ENCODE measurements around the gene NEO1. TPM values are rescaled to one million over a fixed set of nuclear protein-coding genes. Genes with fewer than 3 reads are reported as not detected.

Gene NEO1
- total and polyA plus RNA-seq, 2 of the 13 experiments (the other 11 are each of a cell fraction or from before 2014, with no cell fraction given), result 8.4 to 11.0 TPM

- TF ChIP-seq ZSCAN20 (CRISPR knock-in tag; IDR thresholded peaks at IDR 0.05; ENCODE audit: borderline replicate concordance) (no peak), TCF12 (IDR thresholded peaks at IDR 0.05) (no peak), TCF12 (CRISPR knock-in tag; IDR thresholded peaks at IDR 0.05) (no peak), MYC (CRISPR knock-in tag; IDR thresholded peaks at IDR 0.05; ENCODE audit: borderline replicate concordance) (no peak), ZNF598 (CRISPR knock-in tag; IDR thresholded peaks at IDR 0.05; ENCODE audit: borderline replicate concordance) (no peak), ZFP1 (CRISPR knock-in tag; IDR thresholded peaks at IDR 0.05) (no peak)
Observed at GRCh38 chr15:73116164-73116563, 63.9 kb downstream of the NEO1 start (continued).

- Histone ChIP-seq H3K4me2 (ENCODE audit: low read depth, low read length) (no peak overlapping the region), H3K27me3 (ENCODE audit: control insufficient read depth in 1 of 2, insufficient read depth in 2 of 2, low read length in 2 of 2) (no peaks in the 10 kb centered on the region), H3K4me3 (replicated peaks in 1 of 3; ENCODE audit: insufficient read depth in 1 of 3, low read depth in 2 of 3, low read length in 3 of 3) (no peak overlapping the region), H4K20me1 (ENCODE audit: insufficient read depth, low read length) (no peaks in the 10 kb centered on the region), H2AFZ (ENCODE audit: low read length) (no peak overlapping the region), H3K79me2 (ENCODE audit: insufficient read depth, low read length) (no peaks in the 10 kb centered on the region), H3K36me3 (replicated peaks in 1 of 2; ENCODE audit: control insufficient read depth in 1 of 2, insufficient read depth in 2 of 2, low read length in 2 of 2) (no peaks in the 10 kb centered on the region), H3K9ac (ENCODE audit: insufficient read depth, low read depth, low read length) (no peak overlapping the region), H3K27ac (ENCODE audit: extremely low read length, insufficient read depth, low read length) (no peak overlapping the region), H3K9me3 (ENCODE audit: low read length) (no peaks in the 10 kb centered on the region), H3K4me1 (ENCODE audit: insufficient read depth, low read length) (no peaks in the 10 kb centered on the region)
- DNase-seq (ENCODE audit: low spot score) (no peak), FAIRE-seq (no peak), ATAC-seq (no peak)
- ChIA-PET CTCF (ENCODE audit: low intra/inter-chr PET ratio, low total read pairs) (no interaction called here), POLR2A (no interaction called here)
- intact Hi-C loops (cut with micrococcal nuclease; ENCODE audit: unreplicated experiment) (no loop called here), in situ Hi-C loops (cut with HindIII; ENCODE audit: extremely low pct_ligation_motif_present, low pct_unique_long_range_greater_than_20kb) (no loop called here)
- 84% methylated on average over 3 of the region's 3 CpGs for WGBS (ENCODE audit: low lambda C conversion rate)
- no TSS peak for BruUV-seq (replicated peaks)
- TF ChIP-seq TAF1 (CRISPR knock-in tag; IDR thresholded peaks at IDR 0.05) (no peak), ZNF616 (CRISPR knock-in tag; IDR thresholded peaks at IDR 0.05; ENCODE audit: low read depth) (no peak), MLX (CRISPR knock-in tag; IDR thresholded peaks at IDR 0.05) (no peak), SIX4 (CRISPR knock-in tag; IDR thresholded peaks at IDR 0.05) (no peak), NFE2L1 (CRISPR knock-in tag; IDR thresholded peaks at IDR 0.05; ENCODE audit: borderline replicate concordance) (no peak), ZNF567 (CRISPR knock-in tag; IDR thresholded peaks at IDR 0.05; ENCODE audit: borderline replicate concordance) (no peak), FOXJ3 (CRISPR knock-in tag; IDR thresholded peaks at IDR 0.05; ENCODE audit: borderline replicate concordance) (no peak), GABPA (IDR thresholded peaks at IDR 0.05; ENCODE audit: low read depth, low read length) (no peak), GABPA (CRISPR knock-in tag; IDR thresholded peaks at IDR 0.05; ENCODE audit: low read depth) (no peak), ETV6 (CRISPR knock-in tag; conservative IDR thresholded peaks at IDR 0.05) (no peak)
Observed at GRCh38 chr15:73118055-73118454, 65.8 kb downstream of the NEO1 start.
